ENCODE data around the gene DTNB.

Gene DTNB

GRCh38 chr2:25372405-25373268 is 300.7 kb downstream of the DTNB start:
- DNase-seq (ENCODE audit: insufficient read length, low spot score) (no peak), FAIRE-seq (no peak)
- TF ChIP-seq SPI1 (IDR thresholded peaks at IDR 0.05; ENCODE audit: low read depth, low read length) (no peak), POLR2AphosphoS5 (IDR thresholded peaks at IDR 0.05; ENCODE audit: low read depth, low read length) (no peak), POU2F2 (IDR thresholded peaks at IDR 0.05; ENCODE audit: low read depth, low read length) (no peak), POLR2A (IDR thresholded peaks at IDR 0.05; ENCODE audit: low read depth, low read length) (no peak), TAF1 (IDR thresholded peaks at IDR 0.05; ENCODE audit: low read depth, low read length) (no peak), PAX5 (IDR thresholded peaks at IDR 0.05; ENCODE audit: insufficient read depth, low read length, severe bottlenecking) (no peak)

DNA sequence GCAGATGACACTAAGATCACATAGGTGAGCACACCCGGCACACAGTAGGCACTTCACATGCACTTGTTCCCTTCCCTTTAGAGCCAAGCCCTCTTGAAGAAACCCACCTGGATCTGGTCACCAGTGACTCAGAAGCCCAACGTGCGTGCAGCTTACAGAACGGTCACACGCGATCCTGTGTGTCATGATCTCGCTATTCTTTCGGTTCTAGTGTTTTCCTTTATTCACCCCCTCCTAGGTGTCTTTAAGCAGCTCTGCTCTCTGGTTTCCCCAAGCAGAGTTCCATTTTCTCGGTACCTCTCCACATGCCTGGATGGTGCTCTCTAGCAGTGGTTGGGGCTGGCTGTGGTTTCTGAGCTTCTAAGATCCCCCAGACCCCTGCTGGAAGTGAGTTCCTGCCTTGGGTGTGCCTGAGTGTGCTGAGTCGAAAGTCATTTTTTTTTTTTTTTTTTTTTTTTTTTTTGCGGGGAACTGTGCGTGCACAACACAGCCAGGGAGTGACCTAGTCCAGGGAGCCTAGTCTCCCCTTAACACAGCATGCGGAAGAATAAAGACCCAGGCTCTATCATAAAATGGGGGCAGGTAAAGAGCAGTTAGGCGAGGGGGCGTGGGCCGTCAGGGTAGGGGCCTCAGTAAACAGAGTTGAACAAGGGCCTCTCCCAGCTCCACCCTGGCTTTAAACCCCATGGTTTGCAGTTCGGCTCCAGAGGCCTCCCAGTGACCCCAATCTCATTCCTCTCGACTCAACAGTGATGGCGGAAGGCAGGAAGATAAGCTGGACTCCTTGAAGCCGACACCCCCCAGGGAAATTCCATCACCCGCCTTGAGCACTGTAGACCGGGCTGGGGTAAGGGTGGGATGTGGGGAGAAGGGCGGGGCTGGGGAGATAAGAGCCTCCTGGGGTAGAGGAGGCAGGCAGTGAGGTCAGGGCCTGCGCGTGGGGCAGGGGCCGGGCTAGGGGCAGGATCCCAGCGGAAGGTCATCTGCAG is 301.8 kb downstream of the DTNB start:
- TF ChIP-seq SPI1 (IDR thresholded peaks at IDR 0.05; ENCODE audit: low read depth, low read length), result no peak
- TF ChIP-seq POLR2AphosphoS5 (IDR thresholded peaks at IDR 0.05; ENCODE audit: low read depth, low read length), result no peak
- TF ChIP-seq POLR2A (IDR thresholded peaks at IDR 0.05; ENCODE audit: low read depth, low read length), result no peak
- TF ChIP-seq PAX5 (IDR thresholded peaks at IDR 0.05; ENCODE audit: insufficient read depth, low read length, severe bottlenecking), result no peak
- no peak for FAIRE-seq

DNA sequence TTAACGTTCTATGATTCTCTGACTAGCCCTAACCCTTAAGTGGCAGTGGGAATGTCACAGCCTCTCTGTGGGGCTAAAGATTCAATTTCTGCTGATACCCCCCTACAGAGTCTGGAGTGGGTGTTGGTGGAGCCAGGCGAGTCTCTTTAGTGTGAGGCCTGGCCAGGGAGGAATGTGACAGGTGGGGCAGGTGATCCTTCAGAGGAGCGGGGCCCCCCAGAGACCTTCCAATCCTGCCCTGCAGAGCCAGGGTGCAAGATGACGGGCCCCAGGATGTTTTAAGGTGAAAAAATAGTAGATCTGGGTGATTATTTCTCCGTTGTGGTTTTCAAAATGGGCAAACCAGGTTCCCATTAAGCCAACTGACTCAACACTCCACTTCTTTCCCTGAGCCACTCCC is 303.5 kb downstream of the DTNB start:
- no peak for FAIRE-seq
- no peak for DNase-seq (ENCODE audit: insufficient read length, low spot score)
- TF ChIP-seq POLR2AphosphoS5 (IDR thresholded peaks at IDR 0.05; ENCODE audit: low read depth, low read length), result no peak

More for the DNA sequence above, 301.8 kb downstream of the DTNB start:
- no peak for DNase-seq (ENCODE audit: insufficient read length, low spot score)

- TF ChIP-seq SPI1 (IDR thresholded peaks at IDR 0.05; ENCODE audit: low read depth, low read length), result no peak
- TF ChIP-seq TAF1 (IDR thresholded peaks at IDR 0.05; ENCODE audit: low read depth, low read length), result no peak
- TF ChIP-seq POU2F2 (IDR thresholded peaks at IDR 0.05; ENCODE audit: low read depth, low read length), result no peak
- FAIRE-seq (no peak), DNase-seq (ENCODE audit: insufficient read length, low spot score) (no peak)
These were observed 303.9 kb downstream of the DTNB start for GRCh38 chr2:25369439-25369838.

- DNase-seq (ENCODE audit: insufficient read length, low spot score) (no peak), FAIRE-seq (no peak)
- no peak for TF ChIP-seq POLR2AphosphoS5 (IDR thresholded peaks at IDR 0.05; ENCODE audit: low read depth, low read length)
- no peak for TF ChIP-seq PAX5 (IDR thresholded peaks at IDR 0.05; ENCODE audit: insufficient read depth, low read length, severe bottlenecking)
- no peak for TF ChIP-seq TAF1 (IDR thresholded peaks at IDR 0.05; ENCODE audit: low read depth, low read length)
- no peak for TF ChIP-seq POLR2A (IDR thresholded peaks at IDR 0.05; ENCODE audit: low read depth, low read length)
- TF ChIP-seq POU2F2 (IDR thresholded peaks at IDR 0.05; ENCODE audit: low read depth, low read length), result no peak
- no peak for TF ChIP-seq SPI1 (IDR thresholded peaks at IDR 0.05; ENCODE audit: low read depth, low read length)
These were observed 304.7 kb downstream of the DTNB start for GRCh38 chr2:25368660-25369059.

DNA sequence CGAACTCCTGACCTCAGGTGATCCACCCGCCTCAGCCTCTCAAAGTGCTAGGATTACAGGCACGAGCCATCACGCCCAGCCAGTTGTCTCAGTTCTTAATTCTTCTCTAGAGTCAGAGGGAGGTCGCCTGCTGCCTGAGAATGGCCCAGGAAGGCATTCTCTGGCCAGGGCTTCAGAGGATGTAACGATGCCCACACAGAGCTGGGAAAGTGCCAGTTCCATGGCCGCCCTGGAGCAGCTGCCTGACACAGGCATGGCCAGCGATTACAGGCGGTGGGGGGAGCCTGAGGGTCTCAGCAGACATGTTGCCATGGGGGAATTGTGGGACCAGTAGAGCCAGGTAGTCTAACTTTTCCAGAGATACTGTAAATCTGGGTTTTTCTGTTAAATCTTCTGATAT is 306.1 kb downstream of the DTNB start:
- TF ChIP-seq PAX5 (IDR thresholded peaks at IDR 0.05; ENCODE audit: insufficient read depth, low read length, severe bottlenecking) (no peak), POLR2A (IDR thresholded peaks at IDR 0.05; ENCODE audit: low read depth, low read length) (no peak), SPI1 (IDR thresholded peaks at IDR 0.05; ENCODE audit: low read depth, low read length) (no peak), POU2F2 (IDR thresholded peaks at IDR 0.05; ENCODE audit: low read depth, low read length) (no peak), TAF1 (IDR thresholded peaks at IDR 0.05; ENCODE audit: low read depth, low read length) (no peak), POLR2AphosphoS5 (IDR thresholded peaks at IDR 0.05; ENCODE audit: low read depth, low read length) (no peak)
- DNase-seq (ENCODE audit: insufficient read length, low spot score) (no peak), FAIRE-seq (no peak)

GRCh38 chr2:25366629-25367028 is 306.7 kb downstream of the DTNB start:
- FAIRE-seq, result no peak
- TF ChIP-seq POU2F2 (IDR thresholded peaks at IDR 0.05; ENCODE audit: low read depth, low read length) (peak; percentile 78), POLR2A (IDR thresholded peaks at IDR 0.05; ENCODE audit: low read depth, low read length) (no peak)
- DNase-seq (ENCODE audit: insufficient read length, low spot score), result no peak

GRCh38 chr2:25365241-25365640 is 308.1 kb downstream of the DTNB start:
- TF ChIP-seq TAF1 (IDR thresholded peaks at IDR 0.05; ENCODE audit: low read depth, low read length) (no peak), POLR2AphosphoS5 (IDR thresholded peaks at IDR 0.05; ENCODE audit: low read depth, low read length) (no peak), POLR2A (IDR thresholded peaks at IDR 0.05; ENCODE audit: low read depth, low read length) (no peak), SPI1 (IDR thresholded peaks at IDR 0.05; ENCODE audit: low read depth, low read length) (no peak), PAX5 (IDR thresholded peaks at IDR 0.05; ENCODE audit: insufficient read depth, low read length, severe bottlenecking) (no peak), POU2F2 (IDR thresholded peaks at IDR 0.05; ENCODE audit: low read depth, low read length) (no peak)
- FAIRE-seq (no peak), DNase-seq (ENCODE audit: insufficient read length, low spot score) (no peak)

GRCh38 chr2:25363733-25364132 is 309.6 kb downstream of the DTNB start:
- no peak for FAIRE-seq
- no peak for DNase-seq (ENCODE audit: insufficient read length, low spot score)
- TF ChIP-seq SPI1 (IDR thresholded peaks at IDR 0.05; ENCODE audit: low read depth, low read length) (no peak), POLR2A (IDR thresholded peaks at IDR 0.05; ENCODE audit: low read depth, low read length) (no peak), POU2F2 (IDR thresholded peaks at IDR 0.05; ENCODE audit: low read depth, low read length) (no peak), TAF1 (IDR thresholded peaks at IDR 0.05; ENCODE audit: low read depth, low read length) (no peak), POLR2AphosphoS5 (IDR thresholded peaks at IDR 0.05; ENCODE audit: low read depth, low read length) (no peak), PAX5 (IDR thresholded peaks at IDR 0.05; ENCODE audit: insufficient read depth, low read length, severe bottlenecking) (no peak)

Measured in GM12891 (cell line).